SK-N-SH (cell line): ENCODE data around the gene TTLL6. TPM values are rescaled to one million over a fixed set of nuclear protein-coding genes. Genes with fewer than 3 reads are reported as not detected.

Source experiments
- CTCF ChIA-PET: fragments of 300-600, 350-600 bp; formaldehyde crosslinking; extraction: SDS; loops from one replicate; lab custom pipeline; 2021; lab: Yijun Ruan, JAX
- POLR2A ChIA-PET: fragments of 350-600 bp; sonication (Branson Sonifier 250); formaldehyde crosslinking; extraction: SDS; loops from one replicate; lab custom pipeline; 2020; ENCODE audit warnings: antibody characterized with exemption, inconsistent platforms; lab: Yijun Ruan, JAX
- DNase-seq: peaks from one replicate; pipeline ENCODE4 v3.0.0; 2012
- H2AFZ ChIP-seq: fragments of 200-600 bp; sonication (generic); 2 replicates; pipeline ENCODE4 v1.8.1; 2016; ENCODE audit warnings: antibody characterized with exemption, mild to moderate bottlenecking, low read depth
- H3F3A ChIP-seq: fragments of 200-600 bp; sonication (generic); replicated peaks from 2 replicates; pipeline ENCODE3; 2016; ENCODE audit warnings: antibody characterized with exemption, mild to moderate bottlenecking; ENCODE audit not compliant: insufficient read depth
- H3K27ac ChIP-seq, 2 experiments: fragments of 200-500 bp in 1 of 2; fragments of 200-600 bp in 1 of 2; sonication (Bioruptor generic) in 1 of 2; sonication (generic), shearing (Covaris generic) in 1 of 2; 2 replicates each; pipeline versions ENCODE4 v1.5.1 to v1.6.1; 2014 to 2016; ENCODE audit warnings: low read depth in 2 of 2, inconsistent platforms in 1 of 2, low read length in 1 of 2, mild to moderate bottlenecking in 1 of 2, mixed read lengths in 1 of 2
- H3K27me3 ChIP-seq: fragments of 200-600 bp; sonication (generic), shearing (Covaris generic); 2 replicates; pipeline ENCODE4 v1.6.1; 2016; ENCODE audit warnings: mixed run types; ENCODE audit not compliant: insufficient read depth
- H3K36me3 ChIP-seq, 2 experiments: fragments of 200-500 bp in 1 of 2; fragments of 200-600 bp in 1 of 2; sonication (Bioruptor generic) in 1 of 2; sonication (generic) in 1 of 2; replicated peaks in 1 of 2; 2 replicates each; pipeline versions ENCODE3 to v1.5.1; 2014 to 2016; ENCODE audit warnings: low read length in 1 of 2, mild to moderate bottlenecking in 1 of 2; ENCODE audit not compliant: insufficient read depth in 2 of 2, control insufficient read depth in 1 of 2
- H3K4me1 ChIP-seq, 2 experiments: fragments of 200-500 bp in 1 of 2; fragments of 200-600 bp in 1 of 2; sonication (Bioruptor generic) in 1 of 2; sonication (generic), shearing (Covaris generic) in 1 of 2; 2 replicates each; pipeline versions ENCODE4 v1.5.1 to v1.6.1; 2014 to 2016; ENCODE audit warnings: low read depth in 1 of 2, low read length in 1 of 2, mixed run types in 1 of 2; ENCODE audit not compliant: insufficient read depth in 2 of 2, control insufficient read depth in 1 of 2
- H3K4me2 ChIP-seq: fragments of 200-600 bp; sonication (generic), shearing (Covaris generic); 2 replicates; pipeline ENCODE4 v1.6.1; 2017; ENCODE audit warnings: mixed run types
- H3K4me3 ChIP-seq, 2 experiments: fragments of 200-500 bp in 1 of 2; fragments of 200-600 bp in 1 of 2; sonication (Bioruptor generic) in 1 of 2; sonication (generic), shearing (Covaris generic) in 1 of 2; 2 replicates each; pipeline versions ENCODE4 v1.5.1 to v1.8.1; 2014 to 2016; ENCODE audit warnings: low read depth in 2 of 2, inconsistent platforms in 1 of 2, low read length in 1 of 2, mild to moderate bottlenecking in 1 of 2, mixed read lengths in 1 of 2, moderate library complexity in 1 of 2
- H3K79me2 ChIP-seq: fragments of 200-600 bp; sonication (generic); 2 replicates; pipeline ENCODE4 v1.8.1; 2017; ENCODE audit warnings: mild to moderate bottlenecking; ENCODE audit not compliant: insufficient read depth
- H3K9ac ChIP-seq: fragments of 200-600 bp; sonication (generic); 2 replicates; pipeline ENCODE4 v1.6.1; 2017; ENCODE audit warnings: mixed run types
- H3K9me2 ChIP-seq: fragments of 200-600 bp; sonication (generic); 2 replicates; pipeline ENCODE4 v1.6.1; 2017; ENCODE audit warnings: mixed run types
- H3K9me3 ChIP-seq: fragments of 200-600 bp; sonication (generic); 2 replicates; pipeline ENCODE4 v1.6.1; 2017; ENCODE audit warnings: mixed run types, mild to moderate bottlenecking, moderate library complexity
- H4K20me1 ChIP-seq: fragments of 200-600 bp; sonication (generic); 2 replicates; pipeline ENCODE4 v1.6.1; 2017; ENCODE audit warnings: mild to moderate bottlenecking, mixed run types; ENCODE audit not compliant: insufficient read depth
- EP300 ChIP-seq, 2 experiments: IDR thresholded peaks; 2 replicates each; pipeline versions ENCODE4 v1.4.0 to v1.6.1; 2012; ENCODE audit warnings: borderline replicate concordance in 1 of 2, low read depth in 1 of 2, low read length in 1 of 2
- EZH2phosphoT487 ChIP-seq: fragments of 200-600 bp; sonication (generic); IDR thresholded peaks from 2 replicates; pipeline ENCODE4 v1.6.1; 2017; ENCODE audit warnings: low read depth, mixed run types, mild to moderate bottlenecking, antibody characterized with exemption, moderate library complexity, borderline replicate concordance
- FOSL2 ChIP-seq: IDR thresholded peaks from 2 replicates; pipeline ENCODE4 v1.4.0; 2012; ENCODE audit warnings: low read depth, mild to moderate bottlenecking, moderate library complexity, borderline replicate concordance
- GABPA ChIP-seq: IDR thresholded peaks from 2 replicates; pipeline ENCODE4 v1.4.0; 2012; ENCODE audit warnings: low read depth, mild to moderate bottlenecking
- GATA2 ChIP-seq: sonication (generic); formaldehyde crosslinking; IDR thresholded peaks from 2 replicates; pipeline ENCODE4 v1.5.0; 2020; ENCODE audit warnings: mild to moderate bottlenecking, missing genetic modification reagents
- JUND ChIP-seq: IDR thresholded peaks from 2 replicates; pipeline ENCODE4 v1.4.0; 2012
- MXI1 ChIP-seq: IDR thresholded peaks from 2 replicates; pipeline ENCODE4 v1.6.1; 2012; ENCODE audit warnings: mild to moderate bottlenecking, low read depth, low read length, improper control_type of control experiment
- NFIC ChIP-seq: IDR thresholded peaks from 2 replicates; pipeline ENCODE4 v1.4.0; 2012; ENCODE audit warnings: borderline replicate concordance
- PBX3 ChIP-seq: IDR thresholded peaks from 2 replicates; pipeline ENCODE4; 2012
- USF2 ChIP-seq: fragments of 150-350 bp; IDR thresholded peaks from 2 replicates; pipeline ENCODE4 v1.6.1; 2017; ENCODE audit warnings: antibody characterized with exemption, low read length, low read depth, borderline replicate concordance
- YY1 ChIP-seq: IDR thresholded peaks from 2 replicates; pipeline ENCODE4 v1.4.0; 2012; ENCODE audit warnings: low read depth, mild to moderate bottlenecking
- WGBS: methylation state at CpG from one replicate; pipeline ENCODE4 v1.1.6; 2017; ENCODE audit warnings: low lambda C conversion rate; 5-methylcytosine and 5-hydroxymethylcytosine counted together
- polyA plus RNA-seq, 3 experiments: library from polyadenylated mRNA; depleted of rRNA; stranded (reverse); fragments of >200 nt; gene quantifications; 2 replicates each; pipeline ENCODE4 v1.2.3, GENCODE V29; 2012
- TF ChIP-seq, protein P1 (sequence below): IDR thresholded peaks from 2 replicates; pipeline ENCODE4 v1.6.1; 2012; ENCODE audit warnings: mild to moderate bottlenecking, low read depth, low read length, moderate library complexity

Gene TTLL6
- polyA plus RNA-seq, 1 of the 3 experiments (the other 2 are of a cell fraction) = 3.1 TPM

DNA sequence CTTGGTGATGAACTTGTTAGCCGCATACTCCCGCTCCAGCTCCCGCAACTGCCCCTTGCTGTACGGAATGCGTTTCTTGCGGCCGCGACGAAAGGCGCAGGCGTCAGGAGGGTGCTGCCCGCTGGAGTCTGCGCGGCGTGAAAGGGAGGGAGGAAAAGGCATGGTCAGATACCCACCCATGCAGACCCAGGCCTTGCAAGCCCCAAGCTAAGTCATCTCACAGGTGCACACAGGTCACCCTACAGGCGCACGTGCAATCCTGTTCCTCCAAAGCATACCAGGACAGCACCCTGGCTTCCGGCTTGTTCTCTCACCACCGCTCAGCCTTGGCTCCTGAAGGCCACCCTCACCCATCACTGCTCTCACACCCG is 90.1 kb downstream of the TTLL6 start (continued):
- TF ChIP-seq, protein P1, sequence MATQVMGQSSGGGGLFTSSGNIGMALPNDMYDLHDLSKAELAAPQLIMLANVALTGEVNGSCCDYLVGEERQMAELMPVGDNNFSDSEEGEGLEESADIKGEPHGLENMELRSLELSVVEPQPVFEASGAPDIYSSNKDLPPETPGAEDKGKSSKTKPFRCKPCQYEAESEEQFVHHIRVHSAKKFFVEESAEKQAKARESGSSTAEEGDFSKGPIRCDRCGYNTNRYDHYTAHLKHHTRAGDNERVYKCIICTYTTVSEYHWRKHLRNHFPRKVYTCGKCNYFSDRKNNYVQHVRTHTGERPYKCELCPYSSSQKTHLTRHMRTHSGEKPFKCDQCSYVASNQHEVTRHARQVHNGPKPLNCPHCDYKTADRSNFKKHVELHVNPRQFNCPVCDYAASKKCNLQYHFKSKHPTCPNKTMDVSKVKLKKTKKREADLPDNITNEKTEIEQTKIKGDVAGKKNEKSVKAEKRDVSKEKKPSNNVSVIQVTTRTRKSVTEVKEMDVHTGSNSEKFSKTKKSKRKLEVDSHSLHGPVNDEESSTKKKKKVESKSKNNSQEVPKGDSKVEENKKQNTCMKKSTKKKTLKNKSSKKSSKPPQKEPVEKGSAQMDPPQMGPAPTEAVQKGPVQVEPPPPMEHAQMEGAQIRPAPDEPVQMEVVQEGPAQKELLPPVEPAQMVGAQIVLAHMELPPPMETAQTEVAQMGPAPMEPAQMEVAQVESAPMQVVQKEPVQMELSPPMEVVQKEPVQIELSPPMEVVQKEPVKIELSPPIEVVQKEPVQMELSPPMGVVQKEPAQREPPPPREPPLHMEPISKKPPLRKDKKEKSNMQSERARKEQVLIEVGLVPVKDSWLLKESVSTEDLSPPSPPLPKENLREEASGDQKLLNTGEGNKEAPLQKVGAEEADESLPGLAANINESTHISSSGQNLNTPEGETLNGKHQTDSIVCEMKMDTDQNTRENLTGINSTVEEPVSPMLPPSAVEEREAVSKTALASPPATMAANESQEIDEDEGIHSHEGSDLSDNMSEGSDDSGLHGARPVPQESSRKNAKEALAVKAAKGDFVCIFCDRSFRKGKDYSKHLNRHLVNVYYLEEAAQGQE = no peak
- TF ChIP-seq PBX3 = no peak
- no peak for TF ChIP-seq MXI1
- TF ChIP-seq USF2 = no peak
- no peak for TF ChIP-seq JUND
- no peak for TF ChIP-seq YY1
- no peak for TF ChIP-seq EP300 (IDR thresholded peaks at IDR 0.05; ENCODE audit: borderline replicate concordance in 1 of 2, low read depth in 1 of 2, low read length in 1 of 2)
- TF ChIP-seq FOSL2 = no peak
- TF ChIP-seq EZH2phosphoT487 = no peak; the same call in 1 of the 2 replicates
- no peak for TF ChIP-seq NFIC
- no peak for TF ChIP-seq GABPA

GRCh38 chr17:48726114-48726915 is 90.7 kb downstream of the TTLL6 start:
- H3K27ac ChIP-seq = no peak overlapping the region
- H3F3A ChIP-seq = no peaks in the 10 kb centered on the region
- H3K9me3 ChIP-seq = no peaks in the 10 kb centered on the region
- no peaks in the 10 kb centered on the region for H4K20me1 ChIP-seq
- ChIA-PET CTCF (interaction anchor here (1.1 to 13.9 kb wide), 13 partner anchors 8 to 306 kb away, joined by 3 to 328 read pairs (median 16); partner anchors contain the start of gene TTLL6), POLR2A (interaction anchor here (0.5 to 0.6 kb wide), 2 partner anchors 21 to 158 kb away, joined by 3 read pairs; no protein-coding TSS in a partner anchor)
- H3K27me3 ChIP-seq = peaks cover 99% of the 10 kb centered on the region
- DNase-seq = no peak
- no peak overlapping the region for H2AFZ ChIP-seq
- TF ChIP-seq GATA2 (CRISPR knock-in tag) = no peak
- no peak overlapping the region for H3K4me2 ChIP-seq
- H3K9me2 ChIP-seq = no peaks in the 10 kb centered on the region
- H3K36me3 ChIP-seq = no peaks in the 10 kb centered on the region
- no peak overlapping the region for H3K4me3 ChIP-seq
- H3K9ac ChIP-seq = no peak overlapping the region
- no peaks in the 10 kb centered on the region for H3K4me1 ChIP-seq
- no peaks in the 10 kb centered on the region for H3K79me2 ChIP-seq
- 18% methylated on average over 18 of the region's 20 CpGs for whole genome bisulfite sequencing
